Measurements from ENCODE around the gene GLT8D2. TPM values are rescaled to one million over a fixed set of nuclear protein-coding genes. Genes with fewer than 3 reads are reported as not detected.

Gene GLT8D2
- total and polyA plus RNA-seq, 2 of the 13 experiments (the other 11 are each of a cell fraction or from before 2014, with no cell fraction given) = not detected

DNA sequence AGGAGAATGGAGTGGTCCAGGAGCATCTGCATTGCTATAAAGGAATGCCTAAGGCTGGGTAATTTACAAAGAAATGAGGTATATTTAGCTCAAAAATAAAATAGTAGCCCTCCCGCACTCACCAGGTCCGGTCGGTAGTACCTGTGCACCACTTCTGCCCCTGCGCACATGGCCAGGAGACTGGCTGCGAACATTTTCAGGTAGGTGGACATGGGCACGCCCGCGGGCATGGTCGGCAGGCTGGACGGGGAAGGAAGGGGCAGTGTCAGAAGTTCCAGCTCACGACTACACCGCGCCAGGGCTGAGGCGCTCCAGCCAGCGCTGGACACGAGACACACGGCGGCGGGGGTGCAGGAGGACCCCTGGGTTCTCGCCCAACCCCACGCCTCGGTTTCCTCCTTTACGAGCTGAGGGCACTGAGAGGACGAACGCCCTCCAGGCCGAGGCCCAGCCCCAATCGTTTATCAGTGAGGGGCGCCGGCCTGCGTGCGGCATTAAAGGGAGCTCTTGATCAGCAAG, 93.4 kb downstream of the GLT8D2 start (continued):
- TF ChIP-seq ZFP41 (CRISPR knock-in tag; IDR thresholded peaks at IDR 0.05; ENCODE audit: borderline replicate concordance) = no peak
- TF ChIP-seq AKAP8 (CRISPR knock-in tag; IDR thresholded peaks at IDR 0.05) = no peak
- TF ChIP-seq, protein P1, sequence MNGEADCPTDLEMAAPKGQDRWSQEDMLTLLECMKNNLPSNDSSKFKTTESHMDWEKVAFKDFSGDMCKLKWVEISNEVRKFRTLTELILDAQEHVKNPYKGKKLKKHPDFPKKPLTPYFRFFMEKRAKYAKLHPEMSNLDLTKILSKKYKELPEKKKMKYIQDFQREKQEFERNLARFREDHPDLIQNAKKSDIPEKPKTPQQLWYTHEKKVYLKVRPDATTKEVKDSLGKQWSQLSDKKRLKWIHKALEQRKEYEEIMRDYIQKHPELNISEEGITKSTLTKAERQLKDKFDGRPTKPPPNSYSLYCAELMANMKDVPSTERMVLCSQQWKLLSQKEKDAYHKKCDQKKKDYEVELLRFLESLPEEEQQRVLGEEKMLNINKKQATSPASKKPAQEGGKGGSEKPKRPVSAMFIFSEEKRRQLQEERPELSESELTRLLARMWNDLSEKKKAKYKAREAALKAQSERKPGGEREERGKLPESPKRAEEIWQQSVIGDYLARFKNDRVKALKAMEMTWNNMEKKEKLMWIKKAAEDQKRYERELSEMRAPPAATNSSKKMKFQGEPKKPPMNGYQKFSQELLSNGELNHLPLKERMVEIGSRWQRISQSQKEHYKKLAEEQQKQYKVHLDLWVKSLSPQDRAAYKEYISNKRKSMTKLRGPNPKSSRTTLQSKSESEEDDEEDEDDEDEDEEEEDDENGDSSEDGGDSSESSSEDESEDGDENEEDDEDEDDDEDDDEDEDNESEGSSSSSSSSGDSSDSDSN (CRISPR knock-in tag; IDR thresholded peaks at IDR 0.05) = no peak
- TF ChIP-seq, protein P2, sequence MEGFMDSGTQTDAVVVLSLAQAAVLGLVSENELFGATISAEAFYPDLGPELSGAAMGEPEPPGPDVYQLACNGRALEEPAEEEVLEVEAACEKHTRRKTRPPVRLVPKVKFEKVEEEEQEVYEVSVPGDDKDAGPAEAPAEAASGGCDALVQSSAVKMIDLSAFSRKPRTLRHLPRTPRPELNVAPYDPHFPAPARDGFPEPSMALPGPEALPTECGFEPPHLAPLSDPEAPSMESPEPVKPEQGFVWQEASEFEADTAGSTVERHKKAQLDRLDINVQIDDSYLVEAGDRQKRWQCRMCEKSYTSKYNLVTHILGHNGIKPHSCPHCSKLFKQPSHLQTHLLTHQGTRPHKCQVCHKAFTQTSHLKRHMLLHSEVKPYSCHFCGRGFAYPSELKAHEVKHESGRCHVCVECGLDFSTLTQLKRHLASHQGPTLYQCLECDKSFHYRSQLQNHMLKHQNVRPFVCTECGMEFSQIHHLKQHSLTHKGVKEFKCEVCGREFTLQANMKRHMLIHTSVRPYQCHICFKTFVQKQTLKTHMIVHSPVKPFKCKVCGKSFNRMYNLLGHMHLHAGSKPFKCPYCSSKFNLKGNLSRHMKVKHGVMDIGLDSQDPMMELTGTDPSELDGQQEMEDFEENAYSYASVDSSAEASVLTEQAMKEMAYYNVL (CRISPR knock-in tag; IDR thresholded peaks at IDR 0.05; ENCODE audit: borderline replicate concordance) = no peak
- peak; percentile 79; the same call in 1 of the 2 replicates for TF ChIP-seq ZNF546 (CRISPR knock-in tag; conservative IDR thresholded peaks at IDR 0.05)
- TF ChIP-seq SRSF9 (IDR thresholded peaks at IDR 0.05; ENCODE audit: borderline replicate concordance, insufficient read depth, low read depth, low read length, poor library complexity, severe bottlenecking) = no peak
- TF ChIP-seq, protein P3, sequence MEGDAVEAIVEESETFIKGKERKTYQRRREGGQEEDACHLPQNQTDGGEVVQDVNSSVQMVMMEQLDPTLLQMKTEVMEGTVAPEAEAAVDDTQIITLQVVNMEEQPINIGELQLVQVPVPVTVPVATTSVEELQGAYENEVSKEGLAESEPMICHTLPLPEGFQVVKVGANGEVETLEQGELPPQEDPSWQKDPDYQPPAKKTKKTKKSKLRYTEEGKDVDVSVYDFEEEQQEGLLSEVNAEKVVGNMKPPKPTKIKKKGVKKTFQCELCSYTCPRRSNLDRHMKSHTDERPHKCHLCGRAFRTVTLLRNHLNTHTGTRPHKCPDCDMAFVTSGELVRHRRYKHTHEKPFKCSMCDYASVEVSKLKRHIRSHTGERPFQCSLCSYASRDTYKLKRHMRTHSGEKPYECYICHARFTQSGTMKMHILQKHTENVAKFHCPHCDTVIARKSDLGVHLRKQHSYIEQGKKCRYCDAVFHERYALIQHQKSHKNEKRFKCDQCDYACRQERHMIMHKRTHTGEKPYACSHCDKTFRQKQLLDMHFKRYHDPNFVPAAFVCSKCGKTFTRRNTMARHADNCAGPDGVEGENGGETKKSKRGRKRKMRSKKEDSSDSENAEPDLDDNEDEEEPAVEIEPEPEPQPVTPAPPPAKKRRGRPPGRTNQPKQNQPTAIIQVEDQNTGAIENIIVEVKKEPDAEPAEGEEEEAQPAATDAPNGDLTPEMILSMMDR (CRISPR knock-in tag; IDR thresholded peaks at IDR 0.05) = no peak
- no peak for TF ChIP-seq ZFP62 (CRISPR knock-in tag; IDR thresholded peaks at IDR 0.05)
- TF ChIP-seq ZNF20 (CRISPR knock-in tag; IDR thresholded peaks at IDR 0.05) = no peak
- TF ChIP-seq MZF1 (CRISPR knock-in tag; IDR thresholded peaks at IDR 0.05; ENCODE audit: borderline replicate concordance) = no peak
- TF ChIP-seq, protein P4, sequence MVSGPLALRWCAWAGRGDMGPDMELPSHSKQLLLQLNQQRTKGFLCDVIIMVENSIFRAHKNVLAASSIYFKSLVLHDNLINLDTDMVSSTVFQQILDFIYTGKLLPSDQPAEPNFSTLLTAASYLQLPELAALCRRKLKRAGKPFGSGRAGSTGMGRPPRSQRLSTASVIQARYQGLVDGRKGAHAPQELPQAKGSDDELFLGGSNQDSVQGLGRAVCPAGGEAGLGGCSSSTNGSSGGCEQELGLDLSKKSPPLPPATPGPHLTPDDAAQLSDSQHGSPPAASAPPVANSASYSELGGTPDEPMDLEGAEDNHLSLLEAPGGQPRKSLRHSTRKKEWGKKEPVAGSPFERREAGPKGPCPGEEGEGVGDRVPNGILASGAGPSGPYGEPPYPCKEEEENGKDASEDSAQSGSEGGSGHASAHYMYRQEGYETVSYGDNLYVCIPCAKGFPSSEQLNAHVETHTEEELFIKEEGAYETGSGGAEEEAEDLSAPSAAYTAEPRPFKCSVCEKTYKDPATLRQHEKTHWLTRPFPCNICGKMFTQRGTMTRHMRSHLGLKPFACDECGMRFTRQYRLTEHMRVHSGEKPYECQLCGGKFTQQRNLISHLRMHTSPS (CRISPR knock-in tag; IDR thresholded peaks at IDR 0.05; ENCODE audit: low read depth) = peak; percentile 67; the same call in 1 of the 2 replicates
- no peak; the same call in 1 of the 2 replicates for TF ChIP-seq NRL (CRISPR knock-in tag; IDR thresholded peaks at IDR 0.05; ENCODE audit: borderline replicate concordance)
- no peak for TF ChIP-seq SMYD3 (CRISPR knock-in tag; IDR thresholded peaks at IDR 0.05)
- TF ChIP-seq TOE1 (CRISPR knock-in tag; IDR thresholded peaks at IDR 0.05) = no peak
- TF ChIP-seq GFI1 (CRISPR knock-in tag; IDR thresholded peaks at IDR 0.05; ENCODE audit: borderline replicate concordance) = 0 out of 2 replicates have a peak, but pooled peaks have one; percentile 16
- TF ChIP-seq PHF5A (CRISPR knock-in tag; IDR thresholded peaks at IDR 0.05; ENCODE audit: low read depth, unreplicated experiment) = no peak
